K562 (cell line): ENCODE data around the gene CDC123. TPM values are rescaled to one million over a fixed set of nuclear protein-coding genes. Genes with fewer than 3 reads are reported as not detected.
A peak's percentile ranks its signal among the peaks of the same experiment; 100 is the strongest.

Experiments
- ATF7 ChIP-seq: fragments of 450-650 bp; IDR thresholded peaks from 2 replicates; pipeline ENCODE4 v1.7.1; 2014; ENCODE audit warnings: mild to moderate bottlenecking, moderate library complexity
- BCOR ChIP-seq: fragments of 450-650 bp; IDR thresholded peaks from 2 replicates; pipeline ENCODE4 v1.6.1; 2016
- BMI1 ChIP-seq: fragments of 150-350 bp; IDR thresholded peaks from 2 replicates; pipeline ENCODE4 v1.6.1; 2014; ENCODE audit warnings: low read length
- CCAR2 ChIP-seq: fragments of 200-400 bp; formaldehyde crosslinking; IDR thresholded peaks from 2 replicates; pipeline ENCODE4 v1.6.1; 2017; ENCODE audit warnings: mild to moderate bottlenecking, low read depth, low read length
- CEBPB ChIP-seq: fragments of 450-650 bp; IDR thresholded peaks from 2 replicates; pipeline ENCODE4 v1.6.1; 2016; ENCODE audit warnings: missing genetic modification characterization, missing compliant biosample characterization
- CHD2 ChIP-seq: IDR thresholded peaks from 2 replicates; pipeline ENCODE4 v1.6.1; 2011; ENCODE audit warnings: low read depth, low read length
- ETV1 ChIP-seq: fragments of 450-650 bp; conservative IDR thresholded peaks from 2 replicates; pipeline ENCODE4 v1.6.1; 2016; ENCODE audit warnings: missing genetic modification characterization, control low read depth, low read depth, missing compliant biosample characterization
- FOXJ3 ChIP-seq: sonication (generic); formaldehyde crosslinking; IDR thresholded peaks from 2 replicates; pipeline ENCODE4 v1.4.0; 2020; ENCODE audit warnings: mild to moderate bottlenecking, missing genetic modification reagents
- HMGXB4 ChIP-seq: sonication (generic); formaldehyde crosslinking; IDR thresholded peaks from 2 replicates; pipeline ENCODE4 v1.8.1; 2023; ENCODE audit warnings: mild to moderate bottlenecking, missing genetic modification reagents
- KLF10 ChIP-seq: fragments of 250-450 bp; sonication (Bioruptor Pico); IDR thresholded peaks from 2 replicates; pipeline ENCODE4 v1.6.1; 2021; ENCODE audit warnings: matching md5 sums
- MEF2D ChIP-seq: conservative IDR thresholded peaks from 2 replicates; pipeline ENCODE4 v1.6.1; 2016; ENCODE audit warnings: low read depth, missing genetic modification characterization, missing compliant biosample characterization
- MTA3 ChIP-seq: fragments of 450-650 bp; formaldehyde crosslinking; IDR thresholded peaks from 2 replicates; pipeline ENCODE4 v1.6.1; 2017; ENCODE audit warnings: mild to moderate bottlenecking, borderline replicate concordance
- NRF1 ChIP-seq, 2 experiments: fragments of 450-650 bp; IDR thresholded peaks in 1 of 2; conservative IDR thresholded peaks in 1 of 2; 2 replicates each; pipeline ENCODE4 v1.6.1; 2014; ENCODE audit warnings: mild to moderate bottlenecking in 2 of 2
- PHTF2 ChIP-seq: fragments of 250-450 bp; sonication (Bioruptor Pico); IDR thresholded peaks from 2 replicates; pipeline ENCODE4 v1.5.0; 2021; ENCODE audit warnings: mild to moderate bottlenecking
- TAF7 ChIP-seq: fragments of 450-650 bp; IDR thresholded peaks from 2 replicates; pipeline ENCODE4 v1.6.1; 2016; ENCODE audit warnings: missing genetic modification characterization, missing compliant biosample characterization
- XRCC4 ChIP-seq: IDR thresholded peaks from one replicate; pipeline ENCODE4 v1.6.1; 2011; ENCODE audit not compliant: insufficient read depth, insufficient read length; ENCODE audit errors: extremely low read depth
- ZBTB1 ChIP-seq: sonication (generic); formaldehyde crosslinking; IDR thresholded peaks from 2 replicates; pipeline ENCODE4 v1.8.1; 2023; ENCODE audit warnings: missing genetic modification reagents, low read depth, mild to moderate bottlenecking, borderline replicate concordance
- ZNF274 ChIP-seq: IDR thresholded peaks from 2 replicates; pipeline ENCODE4 v1.6.1; 2011; ENCODE audit warnings: low read depth, mild to moderate bottlenecking, low read length, moderate library complexity, borderline replicate concordance
- ZNF512 ChIP-seq: IDR thresholded peaks from 2 replicates; pipeline ENCODE4 v1.6.1; 2016; ENCODE audit warnings: missing genetic modification characterization, missing compliant biosample characterization
- ZNF695 ChIP-seq: fragments of 450-650 bp; formaldehyde crosslinking; IDR thresholded peaks from 2 replicates; pipeline ENCODE4 v1.4.0; 2020; ENCODE audit warnings: mild to moderate bottlenecking, moderate library complexity
- polyA plus RNA-seq, 8 experiments: library from polyadenylated mRNA; depleted of rRNA in 4 of 8; stranded (reverse) in 5 of 8; unstranded in 3 of 8; fragments of >200 nt; fragmentation: Nextera tagmentation in 2 of 8; fragmentation: Illumina TruSeq in 1 of 8; extraction: Ambion mirVana in 2 of 8; extraction: Trizol in 1 of 8; gene quantifications; 2 replicates each; pipeline versions ENCODE4 v1.2.1 to v1.2.3, GENCODE V29; 2011 to 2014; ENCODE audit warnings: inconsistent platforms in 1 of 8, missing spikeins in 1 of 8
- total RNA-seq, 7 experiments: library from RNA; depleted of rRNA in 6 of 7; stranded (reverse); fragments of >200 nt in 6 of 7; fragmentation: Illumina TruSeq in 2 of 7; extraction: Trizol in 2 of 7; gene quantifications; 2 replicates each; pipeline versions ENCODE4 v1.2.1 to v1.2.3, GENCODE V29; 2011 to 2021; ENCODE audit warnings: low replicate concordance in 1 of 7
- TF ChIP-seq, protein P1 (sequence below): fragments of 450-650 bp; conservative IDR thresholded peaks from 2 replicates; pipeline ENCODE4 v1.6.1; 2016; ENCODE audit warnings: missing genetic modification characterization, low read depth, mild to moderate bottlenecking, missing compliant biosample characterization, moderate library complexity
- TF ChIP-seq, protein P2 (sequence below): fragments of 450-650 bp; IDR thresholded peaks from 2 replicates; pipeline ENCODE4 v1.6.1; 2016; ENCODE audit warnings: borderline replicate concordance
- TF ChIP-seq, protein P3 (sequence below): sonication (generic); IDR thresholded peaks from 2 replicates; pipeline ENCODE4 v1.6.1; 2016

Gene CDC123
- total and polyA plus RNA-seq, 9 of the 15 experiments (the other 6 are each of a cell fraction or from before 2014, with no cell fraction given), result 137 to 288 (median 175) TPM

DNA sequence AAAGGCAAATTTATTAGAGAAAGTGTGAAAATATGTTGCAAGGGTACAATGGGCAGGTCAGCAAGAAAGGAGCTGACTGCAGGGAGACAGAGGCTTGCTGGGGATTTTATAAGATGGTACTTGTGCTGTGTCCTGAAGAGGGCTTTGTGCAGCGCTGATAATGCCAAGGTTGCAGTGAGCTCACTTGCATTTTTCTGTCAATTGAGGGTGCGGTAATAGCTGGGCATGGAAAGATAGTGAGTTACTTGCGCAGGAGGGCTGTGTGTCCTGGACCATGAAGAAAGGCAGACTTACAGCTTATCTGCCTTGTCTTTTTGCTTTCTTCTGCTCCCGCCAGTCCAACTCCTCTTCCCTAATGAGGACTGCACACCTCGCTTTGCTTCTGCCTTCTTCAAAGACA is 12.5 kb downstream of the CDC123 start (continued):
- TF ChIP-seq ATF7, result peak; percentile 73; the same call in 1 of the 2 replicates
- TF ChIP-seq CEBPB, result peak; percentile 63
- no peak for TF ChIP-seq CHD2
- no peak for TF ChIP-seq BMI1
- TF ChIP-seq, protein P1, sequence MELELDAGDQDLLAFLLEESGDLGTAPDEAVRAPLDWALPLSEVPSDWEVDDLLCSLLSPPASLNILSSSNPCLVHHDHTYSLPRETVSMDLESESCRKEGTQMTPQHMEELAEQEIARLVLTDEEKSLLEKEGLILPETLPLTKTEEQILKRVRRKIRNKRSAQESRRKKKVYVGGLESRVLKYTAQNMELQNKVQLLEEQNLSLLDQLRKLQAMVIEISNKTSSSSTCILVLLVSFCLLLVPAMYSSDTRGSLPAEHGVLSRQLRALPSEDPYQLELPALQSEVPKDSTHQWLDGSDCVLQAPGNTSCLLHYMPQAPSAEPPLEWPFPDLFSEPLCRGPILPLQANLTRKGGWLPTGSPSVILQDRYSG (tag), result no peak
- no peak for TF ChIP-seq ZNF695
- TF ChIP-seq MTA3, result peak; percentile 76; the same call in 1 of the 2 replicates
- TF ChIP-seq ZBTB1, result no peak
- TF ChIP-seq FOXJ3 (CRISPR knock-in tag), result no peak
- no peak for TF ChIP-seq KLF10 (CRISPR knock-in tag)
- TF ChIP-seq ETV1 (tag), result no peak
- no peak for TF ChIP-seq MEF2D (tag)
- TF ChIP-seq, protein P2, sequence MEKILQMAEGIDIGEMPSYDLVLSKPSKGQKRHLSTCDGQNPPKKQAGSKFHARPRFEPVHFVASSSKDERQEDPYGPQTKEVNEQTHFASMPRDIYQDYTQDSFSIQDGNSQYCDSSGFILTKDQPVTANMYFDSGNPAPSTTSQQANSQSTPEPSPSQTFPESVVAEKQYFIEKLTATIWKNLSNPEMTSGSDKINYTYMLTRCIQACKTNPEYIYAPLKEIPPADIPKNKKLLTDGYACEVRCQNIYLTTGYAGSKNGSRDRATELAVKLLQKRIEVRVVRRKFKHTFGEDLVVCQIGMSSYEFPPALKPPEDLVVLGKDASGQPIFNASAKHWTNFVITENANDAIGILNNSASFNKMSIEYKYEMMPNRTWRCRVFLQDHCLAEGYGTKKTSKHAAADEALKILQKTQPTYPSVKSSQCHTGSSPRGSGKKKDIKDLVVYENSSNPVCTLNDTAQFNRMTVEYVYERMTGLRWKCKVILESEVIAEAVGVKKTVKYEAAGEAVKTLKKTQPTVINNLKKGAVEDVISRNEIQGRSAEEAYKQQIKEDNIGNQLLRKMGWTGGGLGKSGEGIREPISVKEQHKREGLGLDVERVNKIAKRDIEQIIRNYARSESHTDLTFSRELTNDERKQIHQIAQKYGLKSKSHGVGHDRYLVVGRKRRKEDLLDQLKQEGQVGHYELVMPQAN, result no peak
- TF ChIP-seq BCOR, result peak; percentile 53
- peak; percentile 83 to 86 for TF ChIP-seq NRF1 (conservative IDR thresholded peaks at IDR 0.05 in 1 of 2, IDR thresholded peaks at IDR 0.05 in 1 of 2)
- TF ChIP-seq TAF7 (tag), result no peak
- TF ChIP-seq, protein P3, sequence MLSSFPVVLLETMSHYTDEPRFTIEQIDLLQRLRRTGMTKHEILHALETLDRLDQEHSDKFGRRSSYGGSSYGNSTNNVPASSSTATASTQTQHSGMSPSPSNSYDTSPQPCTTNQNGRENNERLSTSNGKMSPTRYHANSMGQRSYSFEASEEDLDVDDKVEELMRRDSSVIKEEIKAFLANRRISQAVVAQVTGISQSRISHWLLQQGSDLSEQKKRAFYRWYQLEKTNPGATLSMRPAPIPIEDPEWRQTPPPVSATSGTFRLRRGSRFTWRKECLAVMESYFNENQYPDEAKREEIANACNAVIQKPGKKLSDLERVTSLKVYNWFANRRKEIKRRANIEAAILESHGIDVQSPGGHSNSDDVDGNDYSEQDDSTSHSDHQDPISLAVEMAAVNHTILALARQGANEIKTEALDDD, result no peak
- TF ChIP-seq PHTF2 (CRISPR knock-in tag), result no peak
- TF ChIP-seq CCAR2, result no peak
- no peak for TF ChIP-seq ZNF274
- TF ChIP-seq HMGXB4, result no peak
- no peak for TF ChIP-seq ZNF512
- no peak for TF ChIP-seq XRCC4
